ENCODE data around the gene UBE2G2.

The UBE2G2 gene

DNA sequence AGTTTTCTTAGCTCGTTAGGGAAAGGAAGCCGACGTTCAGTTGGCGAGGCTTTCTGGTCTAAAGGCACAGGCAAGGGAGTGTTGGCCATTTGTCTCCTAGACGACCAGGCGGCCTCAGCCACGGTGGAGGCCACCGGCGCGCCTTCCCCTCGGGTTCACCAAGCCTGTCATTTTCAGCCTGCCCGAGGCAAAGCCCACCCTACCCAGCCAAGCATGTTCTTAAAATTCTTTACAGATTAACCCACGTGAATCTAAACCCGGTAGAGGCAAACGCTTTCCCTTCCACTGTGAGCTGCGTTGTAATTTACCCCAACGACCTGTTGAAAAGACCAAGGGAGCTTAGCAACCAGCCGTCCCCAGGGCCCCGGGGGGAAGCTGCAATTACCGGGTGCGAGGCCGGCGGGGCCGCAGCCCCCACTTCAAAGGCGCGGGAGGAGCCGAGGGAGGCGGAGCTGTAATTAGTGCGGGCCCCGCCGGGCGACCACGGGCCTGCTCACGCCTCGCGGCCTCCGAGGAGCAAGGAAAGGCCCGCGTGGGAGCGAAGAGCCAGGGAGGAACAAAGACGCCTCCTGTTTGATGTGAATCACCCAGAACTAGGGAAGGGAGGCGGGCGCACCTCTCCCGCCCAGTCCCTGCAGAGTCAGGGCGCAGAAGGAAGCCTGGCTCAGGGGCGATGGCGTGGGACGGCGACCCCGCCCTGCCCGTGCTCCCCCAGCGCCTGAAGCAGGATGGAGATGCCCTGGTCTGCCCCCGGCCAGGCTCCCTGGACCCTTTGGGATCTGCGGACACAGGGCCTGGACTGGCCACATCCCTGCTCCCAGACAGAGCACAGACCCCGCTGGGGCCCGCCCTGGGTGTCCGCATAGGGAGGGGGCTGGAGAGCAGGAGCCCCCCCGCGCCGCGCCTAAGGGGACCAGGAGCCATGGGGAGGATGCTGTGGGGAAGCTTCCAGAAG, 78.2 kb downstream of the UBE2G2 start:
- DNase-seq, result no peak

DNA sequence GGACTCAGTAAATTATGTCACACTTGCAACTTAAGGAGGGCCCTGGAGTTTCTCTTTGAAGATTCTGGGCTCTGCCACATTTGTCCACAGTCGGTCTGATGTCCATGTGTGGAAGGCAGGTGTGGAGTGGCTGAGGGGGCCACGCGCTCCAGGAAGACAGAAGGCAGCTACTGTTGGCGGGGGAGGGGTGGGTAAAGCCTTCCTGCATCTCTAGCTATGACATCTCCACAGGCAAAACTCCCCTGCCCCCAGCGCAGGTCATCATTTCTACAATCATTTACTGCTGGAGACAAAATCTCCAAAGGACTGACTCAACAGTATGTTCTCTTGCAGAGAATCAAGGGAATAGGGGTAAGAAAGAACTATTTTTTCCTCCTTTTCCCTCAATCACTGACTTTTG, 78.9 kb downstream of the UBE2G2 start:
- DNase-seq, result no peak

DNA sequence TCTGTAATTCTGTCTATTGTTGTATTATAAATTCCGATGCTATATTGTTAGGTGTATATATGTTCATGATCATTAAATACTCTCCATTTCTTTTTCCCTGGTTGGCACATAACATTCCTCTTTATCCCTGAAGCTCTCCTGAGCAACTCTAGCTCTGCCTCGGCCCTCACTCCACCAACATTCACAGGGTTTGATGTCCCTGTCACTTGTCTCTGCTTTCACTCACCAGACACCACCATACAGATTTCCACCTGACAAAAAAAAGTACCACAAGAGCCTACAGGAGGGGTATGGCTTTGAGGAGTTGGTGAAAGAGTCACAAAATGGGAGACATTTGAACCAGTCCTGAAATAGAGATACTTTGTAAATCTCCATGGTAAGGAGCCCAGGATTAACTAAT, 81.5 kb downstream of the UBE2G2 start:
- DNase-seq, result no peak
